Astrocyte (in vitro differentiated cells and primary cell): ENCODE data around the gene CRACDL. TPM values are rescaled to one million over a fixed set of nuclear protein-coding genes. Genes with fewer than 3 reads are reported as not detected.

Experiments
- DNase-seq: peaks from one replicate; pipeline ENCODE4 v3.0.0-alpha.2; 2010; ENCODE audit warnings: low read depth
- FAIRE-seq: peaks from 2 replicates; lab custom pipeline; 2011; peaks lifted over from hg19 to GRCh38; lab: Jason Lieb, UNC
- H2AFZ ChIP-seq: 2 replicates; pipeline ENCODE4 v1.6.0; 2012; ENCODE audit warnings: low read depth, low read length, inconsistent platforms
- H3K27ac ChIP-seq: 2 replicates; pipeline ENCODE4 v1.5.1; 2011; ENCODE audit warnings: low read depth, low read length, inconsistent platforms
- H3K27me3 ChIP-seq: 2 replicates; pipeline ENCODE4 v1.6.0; 2011; ENCODE audit warnings: low read length, inconsistent platforms; ENCODE audit not compliant: insufficient read depth
- H3K36me3 ChIP-seq: 2 replicates; pipeline ENCODE4 v1.5.1; 2011; ENCODE audit warnings: low read length, inconsistent platforms; ENCODE audit not compliant: insufficient read depth
- H3K4me1 ChIP-seq: 2 replicates; pipeline ENCODE4 v1.5.1; 2011; ENCODE audit warnings: low read length, inconsistent platforms; ENCODE audit not compliant: insufficient read depth
- H3K4me2 ChIP-seq: 2 replicates; pipeline ENCODE4 v1.6.0; 2012; ENCODE audit warnings: low read length, inconsistent platforms
- H3K4me3 ChIP-seq: 2 replicates; pipeline ENCODE4 v1.5.1; 2011; ENCODE audit warnings: low read depth, mild to moderate bottlenecking, low read length, inconsistent platforms; ENCODE audit not compliant: insufficient read depth
- H3K79me2 ChIP-seq: 2 replicates; pipeline ENCODE4 v1.6.0; 2012; ENCODE audit warnings: mild to moderate bottlenecking, low read length, inconsistent platforms; ENCODE audit not compliant: insufficient read depth
- H3K9ac ChIP-seq: 2 replicates; pipeline ENCODE4 v1.6.0; 2012; ENCODE audit warnings: mild to moderate bottlenecking, low read length, inconsistent platforms
- H3K9me3 ChIP-seq: 2 replicates; pipeline ENCODE4 v1.5.1; 2012; ENCODE audit warnings: low read depth, mild to moderate bottlenecking, low read length, inconsistent platforms; ENCODE audit not compliant: insufficient read depth
- H4K20me1 ChIP-seq: 2 replicates; pipeline ENCODE4 v1.6.0; 2012; ENCODE audit warnings: low read length, inconsistent platforms; ENCODE audit not compliant: insufficient read depth
- H3K27ac Mint-ChIP-seq: one replicate; pipeline ENCODE4 v1.8.0; 2021; ENCODE audit warnings: mild to moderate bottlenecking, mixed read lengths; ENCODE audit not compliant: unreplicated experiment
- H3K27me3 Mint-ChIP-seq: one replicate; pipeline ENCODE4 v1.8.0; 2021; ENCODE audit warnings: low read depth, mixed read lengths; ENCODE audit not compliant: unreplicated experiment
- H3K36me3 Mint-ChIP-seq: one replicate; pipeline ENCODE4 v1.8.0; 2021; ENCODE audit warnings: low read depth, mixed read lengths; ENCODE audit not compliant: unreplicated experiment
- H3K4me1 Mint-ChIP-seq: one replicate; pipeline ENCODE4 v1.8.0; 2021; ENCODE audit warnings: low read depth, mixed read lengths; ENCODE audit not compliant: unreplicated experiment
- H3K4me3 Mint-ChIP-seq: one replicate; pipeline ENCODE4 v1.8.0; 2021; ENCODE audit warnings: mild to moderate bottlenecking, moderate library complexity, mixed read lengths; ENCODE audit not compliant: unreplicated experiment
- H3K9me3 Mint-ChIP-seq: one replicate; pipeline ENCODE4 v1.8.0; 2021; ENCODE audit warnings: mild to moderate bottlenecking, mixed read lengths; ENCODE audit not compliant: unreplicated experiment
- CTCF ChIP-seq: IDR thresholded peaks from 2 replicates; pipeline ENCODE4 v1.5.1; 2011; ENCODE audit warnings: low read depth, mild to moderate bottlenecking, inconsistent platforms, low read length, moderate library complexity; ENCODE audit not compliant: insufficient read depth
- EZH2 ChIP-seq: IDR thresholded peaks from 2 replicates; pipeline ENCODE4 v1.6.1; 2012; ENCODE audit warnings: mild to moderate bottlenecking, low read length, inconsistent platforms; ENCODE audit not compliant: insufficient read depth
- total RNA-seq: library from RNA; stranded (reverse); gene quantifications from 2 replicates; pipeline ENCODE4 v1.2.1, GENCODE V29; 2021

CRACDL gene
- total RNA-seq, 1 donor from 2014 or later: 1.8 TPM

DNA sequence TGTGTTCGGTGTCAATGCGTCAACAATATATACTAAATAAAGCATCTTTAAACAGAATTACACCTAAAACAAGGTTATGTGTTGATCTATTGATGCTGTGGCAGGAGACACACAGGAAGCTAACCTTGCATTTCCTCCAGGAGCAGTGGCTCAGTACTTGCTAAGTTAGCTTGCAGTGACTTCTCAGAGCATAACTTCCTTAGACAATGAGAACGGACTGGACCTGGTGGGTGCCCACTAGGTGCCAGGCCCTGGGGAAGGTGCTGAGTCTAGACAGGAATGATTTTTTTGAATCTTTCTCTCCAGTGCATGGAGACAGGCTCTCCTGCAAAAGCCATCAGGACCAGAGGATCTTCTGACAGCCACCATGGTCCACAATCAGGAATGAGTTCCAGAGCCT is 131.3 kb downstream of the CRACDL start:
- peaks cover 36% of the 10 kb centered on the region for H3K27me3 Mint-ChIP-seq

DNA sequence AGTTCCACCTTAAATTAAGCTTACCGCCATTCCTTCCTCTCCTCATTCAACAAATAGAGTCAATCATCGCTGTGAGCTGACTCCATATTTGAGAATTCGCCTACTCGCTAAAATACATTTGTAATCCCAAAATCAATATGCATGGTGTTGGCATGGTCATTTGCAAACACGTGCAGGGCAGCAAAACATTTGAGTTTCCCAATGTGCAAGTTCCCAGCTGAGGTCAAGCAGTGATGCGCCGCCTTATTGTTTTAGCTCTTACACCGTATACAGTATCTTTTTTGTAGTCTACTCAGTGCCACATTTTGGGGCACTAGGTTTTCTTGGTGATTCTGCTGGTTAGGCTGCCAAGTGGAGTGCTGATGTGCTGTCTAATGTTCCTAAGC is 131.8 kb downstream of the CRACDL start:
- no peak overlapping the region for H3K9ac ChIP-seq
- H4K20me1 ChIP-seq: no peaks in the 10 kb centered on the region
- peaks cover 39% of the 10 kb centered on the region for H3K27me3 Mint-ChIP-seq
- DNase-seq (no peak), FAIRE-seq (no peak)
- peaks cover 10% of the 10 kb centered on the region for H3K9me3 Mint-ChIP-seq
- H3K79me2 ChIP-seq: no peaks in the 10 kb centered on the region
- H3K27me3 ChIP-seq: peaks cover 3% of the 10 kb centered on the region
- peaks cover 10% of the 10 kb centered on the region for H3K4me1 ChIP-seq
- TF ChIP-seq CTCF (no peak), EZH2 (no peak)
- H3K4me3 ChIP-seq: no peak overlapping the region
- H3K27ac Mint-ChIP-seq: no peak overlapping the region
- peaks cover 4% of the 10 kb centered on the region for H3K36me3 Mint-ChIP-seq
- no peak overlapping the region for H3K27ac ChIP-seq
- no peak overlapping the region for H3K4me2 ChIP-seq
- no peak overlapping the region for H2AFZ ChIP-seq
- no peaks in the 10 kb centered on the region for H3K36me3 ChIP-seq
- H3K4me1 Mint-ChIP-seq: peaks cover 6% of the 10 kb centered on the region
- H3K4me3 Mint-ChIP-seq: no peak overlapping the region
- no peaks in the 10 kb centered on the region for H3K9me3 ChIP-seq

More for the DNA sequence above, 131.3 kb downstream of the CRACDL start:
- peaks cover 4% of the 10 kb centered on the region for H3K36me3 Mint-ChIP-seq
- no peak overlapping the region for H3K4me3 Mint-ChIP-seq
- Histone ChIP-seq H3K27ac (no peak overlapping the region), H2AFZ (no peak overlapping the region), H3K27me3 (peaks cover 3% of the 10 kb centered on the region), H3K9ac (no peak overlapping the region), H3K9me3 (no peaks in the 10 kb centered on the region), H3K4me1 (peaks cover 10% of the 10 kb centered on the region), H4K20me1 (no peaks in the 10 kb centered on the region), H3K36me3 (no peaks in the 10 kb centered on the region), H3K4me2 (no peak overlapping the region), H3K4me3 (no peak overlapping the region), H3K79me2 (no peaks in the 10 kb centered on the region)
- DNase-seq (no peak), FAIRE-seq (no peak)
- H3K4me1 Mint-ChIP-seq: peaks cover 6% of the 10 kb centered on the region
- peaks cover 7% of the 10 kb centered on the region for H3K9me3 Mint-ChIP-seq
- TF ChIP-seq CTCF: no peak
- no peak for TF ChIP-seq EZH2
- no peak overlapping the region for H3K27ac Mint-ChIP-seq

GRCh38 chr2:98803405-98804264 is 132.4 kb downstream of the CRACDL start:
- DNase-seq: no peak
- no peak overlapping the region for H3K27ac Mint-ChIP-seq
- peaks cover 6% of the 10 kb centered on the region for H3K4me1 Mint-ChIP-seq

More at GRCh38 chr2:98803405-98804264, 132.4 kb downstream of the CRACDL start:
- no peaks in the 10 kb centered on the region for H4K20me1 ChIP-seq
- no peaks in the 10 kb centered on the region for H3K36me3 ChIP-seq
- no peak for TF ChIP-seq CTCF
- no peak for TF ChIP-seq EZH2
- no peak for FAIRE-seq
- Mint-ChIP-seq H3K9me3 (peaks cover 7% of the 10 kb centered on the region), H3K36me3 (peaks cover 4% of the 10 kb centered on the region), H3K27me3 (peaks cover 35% of the 10 kb centered on the region), H3K4me3 (no peak overlapping the region)
- no peak overlapping the region for H3K4me3 ChIP-seq
- H3K79me2 ChIP-seq: no peaks in the 10 kb centered on the region
- no peak overlapping the region for H2AFZ ChIP-seq
- no peaks in the 10 kb centered on the region for H3K9me3 ChIP-seq
- peaks cover 3% of the 10 kb centered on the region for H3K27me3 ChIP-seq
- H3K27ac ChIP-seq: no peak overlapping the region
- H3K4me1 ChIP-seq: peaks cover 10% of the 10 kb centered on the region
- no peak overlapping the region for H3K9ac ChIP-seq
- H3K4me2 ChIP-seq: no peak overlapping the region
